ENCODE data around the gene LEKR1. TPM values are rescaled to one million over a fixed set of nuclear protein-coding genes. Genes with fewer than 3 reads are reported as not detected.
"Not testable (repeated sequence)": the region's sequence is repeated elsewhere in the genome, so short reads cannot be mapped to it uniquely, and the experiment has no call there.

Gene LEKR1
- total and polyA plus RNA-seq, 2 donors (not counting 1 experiment from before 2014, with no cell fraction given) = 0.94 to 4.7 TPM

- no peak overlapping the region for H3K4me3 Mint-ChIP-seq
- CTCF ChIA-PET = no interaction called here
- no peak for DNase-seq
Observed at GRCh38 chr3:156795890-156796481, 30.2 kb upstream of the LEKR1 start.

GRCh38 chr3:156797368-156797767 is 28.8 kb upstream of the LEKR1 start:
- Histone ChIP-seq H3K9me3 (ENCODE audit: control extremely low read depth in 1 of 3, control insufficient read depth in 2 of 3, insufficient read depth in 1 of 3, low read length in 2 of 3) (peaks cover 0 to 5% (median 0%) of the 10 kb centered on the region in 3 donors), H3K27me3 (replicated peaks in 1 of 4; ENCODE audit: control extremely low read depth in 1 of 4, control insufficient read depth in 3 of 4, insufficient read depth in 4 of 4, low read length in 3 of 4) (no peaks in the 10 kb centered on the region), H3K36me3 (replicated peaks in 1 of 2; ENCODE audit: control extremely low read depth in 1 of 2, control insufficient read depth in 1 of 2, extremely low read depth in 1 of 2, insufficient read depth in 2 of 2, low read length in 1 of 2) (no peaks in the 10 kb centered on the region), H4K20me1 (ENCODE audit: control insufficient read depth, insufficient read depth, low read length, poor library complexity, severe bottlenecking) (no peaks in the 10 kb centered on the region), H3K9ac (ENCODE audit: low read length) (no peak overlapping the region), H3K4me1 (ENCODE audit: control insufficient read depth in 2 of 2, insufficient read depth in 2 of 2, low read length in 2 of 2) (no peaks in the 10 kb centered on the region), H2AFZ (ENCODE audit: insufficient read depth, low read depth, low read length, poor library complexity, severe bottlenecking) (no peak overlapping the region), H3K4me3 (ENCODE audit: control extremely low read depth in 1 of 5, extremely low read depth in 1 of 5, insufficient read depth in 1 of 5, low read depth in 2 of 5, low read length in 4 of 5) (no peak overlapping the region), H3K27ac (ENCODE audit: low read length in 2 of 2) (no peak overlapping the region), H3K79me2 (ENCODE audit: control insufficient read depth, insufficient read depth, low read length) (no peaks in the 10 kb centered on the region), H3K4me2 (replicated peaks; ENCODE audit: low read depth, low read length, poor library complexity, severe bottlenecking) (no peak overlapping the region)
- POLR2A ChIA-PET = no interaction called here
- CTCF ChIA-PET = interaction anchor here (1.2 kb wide), 1 partner anchor 15 kb away, joined by 3 read pairs; no protein-coding TSS in a partner anchor
- no CpG with 5 or more reads among the region's 1 CpG for WGBS (ENCODE audit: insufficient coverage)
- Mint-ChIP-seq H3K4me3 (no peak overlapping the region), H3K4me1 (peaks cover 13% of the 10 kb centered on the region), H3K27me3 (no peaks in the 10 kb centered on the region), H3K9me3 (ENCODE audit: insufficient read depth) (peaks cover 10% of the 10 kb centered on the region), H3K27ac (no peak overlapping the region)
- intact Hi-C loops (cut with micrococcal nuclease) = no loop called here
- ATAC-seq (ENCODE audit: low read depth) (no peak), DNase-seq (no peak)
- TF ChIP-seq CTCF (IDR thresholded peaks at IDR 0.05) = no peak
- TF ChIP-seq EZH2 (IDR thresholded peaks at IDR 0.05; ENCODE audit: borderline replicate concordance, insufficient read depth, low read depth, low read length, poor library complexity, severe bottlenecking) = no peak

More at GRCh38 chr3:156795890-156796481, 30.2 kb upstream of the LEKR1 start:
- H3K4me1 ChIP-seq (ENCODE audit: control insufficient read depth in 2 of 2, insufficient read depth in 2 of 2, low read length in 2 of 2) = no peaks in the 10 kb centered on the region
- H2AFZ ChIP-seq (ENCODE audit: insufficient read depth, low read depth, low read length, poor library complexity, severe bottlenecking) = no peak overlapping the region
- H3K9ac ChIP-seq (ENCODE audit: low read length) = no peak overlapping the region
- H3K4me1 Mint-ChIP-seq = peaks cover 13% of the 10 kb centered on the region
- no peak overlapping the region for H3K27ac ChIP-seq (ENCODE audit: low read length in 2 of 2)
- H3K9me3 Mint-ChIP-seq (ENCODE audit: insufficient read depth) = peaks cover 10% of the 10 kb centered on the region
- H4K20me1 ChIP-seq (ENCODE audit: control insufficient read depth, insufficient read depth, low read length, poor library complexity, severe bottlenecking) = no peaks in the 10 kb centered on the region
- H3K9me3 ChIP-seq (ENCODE audit: control extremely low read depth in 1 of 3, control insufficient read depth in 2 of 3, insufficient read depth in 1 of 3, low read length in 2 of 3) = peaks cover 0 to 5% (median 0%) of the 10 kb centered on the region in 3 donors
- POLR2A ChIA-PET = no interaction called here
- H3K27ac Mint-ChIP-seq = no peak overlapping the region
- no peak overlapping the region for H3K4me2 ChIP-seq (replicated peaks; ENCODE audit: low read depth, low read length, poor library complexity, severe bottlenecking)
- no peaks in the 10 kb centered on the region for H3K27me3 Mint-ChIP-seq
- TF ChIP-seq CTCF (IDR thresholded peaks at IDR 0.05) (no peak), EZH2 (IDR thresholded peaks at IDR 0.05; ENCODE audit: borderline replicate concordance, insufficient read depth, low read depth, low read length, poor library complexity, severe bottlenecking) (no peak)
- no peak overlapping the region for H3K4me3 ChIP-seq (ENCODE audit: control extremely low read depth in 1 of 5, extremely low read depth in 1 of 5, insufficient read depth in 1 of 5, low read depth in 2 of 5, low read length in 4 of 5)
- H3K27me3 ChIP-seq (replicated peaks in 1 of 4; ENCODE audit: control extremely low read depth in 1 of 4, control insufficient read depth in 3 of 4, insufficient read depth in 4 of 4, low read length in 3 of 4) = no peaks in the 10 kb centered on the region
- peaks cover 3% of the 10 kb centered on the region for H3K79me2 ChIP-seq (ENCODE audit: control insufficient read depth, insufficient read depth, low read length)
- ATAC-seq (ENCODE audit: low read depth) = no peak
- intact Hi-C loops (cut with micrococcal nuclease) = no loop called here
- H3K36me3 ChIP-seq (replicated peaks in 1 of 2; ENCODE audit: control extremely low read depth in 1 of 2, control insufficient read depth in 1 of 2, extremely low read depth in 1 of 2, insufficient read depth in 2 of 2, low read length in 1 of 2) = no peaks in the 10 kb centered on the region

- H3K4me1 Mint-ChIP-seq; H4K20me1 ChIP-seq (ENCODE audit: control insufficient read depth, insufficient read depth, low read length, poor library complexity, severe bottlenecking); ATAC-seq (ENCODE audit: low read depth); DNase-seq; H3K9ac ChIP-seq (ENCODE audit: low read length); H3K36me3 ChIP-seq (replicated peaks in 1 of 2; ENCODE audit: control extremely low read depth in 1 of 2, control insufficient read depth in 1 of 2, extremely low read depth in 1 of 2, insufficient read depth in 2 of 2, low read length in 1 of 2); H3K9me3 ChIP-seq (ENCODE audit: control extremely low read depth in 1 of 3, control insufficient read depth in 2 of 3, insufficient read depth in 1 of 3, low read length in 2 of 3); intact Hi-C loops (cut with micrococcal nuclease); H3K27me3 Mint-ChIP-seq; H3K4me2 ChIP-seq (replicated peaks; ENCODE audit: low read depth, low read length, poor library complexity, severe bottlenecking); H3K4me3 Mint-ChIP-seq; H3K27ac Mint-ChIP-seq; CTCF ChIA-PET; H2AFZ ChIP-seq (ENCODE audit: insufficient read depth, low read depth, low read length, poor library complexity, severe bottlenecking); H3K4me1 ChIP-seq (ENCODE audit: control insufficient read depth in 2 of 2, insufficient read depth in 2 of 2, low read length in 2 of 2); H3K27ac ChIP-seq (ENCODE audit: low read length in 2 of 2); H3K79me2 ChIP-seq (ENCODE audit: control insufficient read depth, insufficient read depth, low read length); H3K4me3 ChIP-seq (ENCODE audit: control extremely low read depth in 1 of 5, extremely low read depth in 1 of 5, insufficient read depth in 1 of 5, low read depth in 2 of 5, low read length in 4 of 5); POLR2A ChIA-PET; H3K27me3 ChIP-seq (replicated peaks in 1 of 4; ENCODE audit: control extremely low read depth in 1 of 4, control insufficient read depth in 3 of 4, insufficient read depth in 4 of 4, low read length in 3 of 4): not testable (repeated sequence)
- WGBS (ENCODE audit: insufficient coverage) = 80% methylated on average over 1 of the region's 4 CpGs
- peaks cover 14% of the 10 kb centered on the region for H3K9me3 Mint-ChIP-seq (ENCODE audit: insufficient read depth)
Observed at GRCh38 chr3:156800287-156800686, 25.9 kb upstream of the LEKR1 start.
